Stimulated activated CD4-positive, alpha-beta T cell treated with anti-CD3 and anti-CD28 coated beads, Interleukin-1b, Interleukin-23, amount 100 ng/mL, for 48 hours (primary cell): ENCODE measurements around the gene CFAP221.

ENCODE experiments used
- DNase-seq: peaks from one replicate; pipeline ENCODE4 v3.0.0-alpha.2; 2020

CFAP221 gene

DNA sequence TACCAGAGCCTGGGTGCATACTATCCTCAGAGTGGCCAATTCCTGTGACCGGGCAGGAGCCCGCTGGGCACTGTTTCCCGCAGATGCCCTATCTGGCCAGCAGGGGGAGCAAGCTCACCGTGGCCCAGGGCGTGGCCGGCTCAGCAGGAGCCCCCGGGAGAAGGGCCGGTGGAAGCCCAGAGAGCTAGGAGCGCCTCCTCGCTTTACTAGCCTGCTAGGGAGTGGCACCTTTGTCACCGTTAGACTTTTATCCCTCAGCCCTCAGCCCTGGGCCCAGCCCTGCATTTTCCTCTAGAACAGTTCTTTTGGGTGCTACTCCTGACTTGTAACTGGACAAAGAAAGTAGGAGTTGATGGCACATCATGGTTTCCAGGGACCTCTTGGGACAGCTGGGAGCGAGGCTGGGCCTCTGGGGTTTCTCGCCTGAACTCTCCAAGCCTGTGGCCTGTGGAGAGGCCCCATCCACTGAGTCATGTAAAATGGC lies 158.7 kb downstream of the CFAP221 start:
- DNase-seq: peak; percentile 73

DNA sequence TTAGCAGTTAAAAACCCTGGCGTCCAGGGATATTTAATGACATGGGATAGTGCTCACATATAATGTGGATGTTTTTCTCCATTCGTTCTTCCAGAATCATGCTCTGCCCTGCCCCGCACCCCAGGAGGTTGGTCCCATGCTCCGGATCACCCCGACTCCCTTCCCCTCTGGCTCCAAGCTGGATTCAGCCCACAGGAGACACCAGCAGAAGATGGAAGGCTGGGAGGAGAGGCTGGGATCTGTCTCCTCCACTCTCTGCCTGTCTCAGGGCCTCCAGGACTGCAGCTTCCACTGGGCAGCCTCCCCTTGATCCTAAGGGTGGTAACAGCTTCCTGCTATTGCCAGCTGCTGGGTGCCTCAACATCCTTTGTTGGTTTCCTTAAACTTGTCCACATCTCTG lies 159.3 kb downstream of the CFAP221 start:
- no peak for DNase-seq

DNA sequence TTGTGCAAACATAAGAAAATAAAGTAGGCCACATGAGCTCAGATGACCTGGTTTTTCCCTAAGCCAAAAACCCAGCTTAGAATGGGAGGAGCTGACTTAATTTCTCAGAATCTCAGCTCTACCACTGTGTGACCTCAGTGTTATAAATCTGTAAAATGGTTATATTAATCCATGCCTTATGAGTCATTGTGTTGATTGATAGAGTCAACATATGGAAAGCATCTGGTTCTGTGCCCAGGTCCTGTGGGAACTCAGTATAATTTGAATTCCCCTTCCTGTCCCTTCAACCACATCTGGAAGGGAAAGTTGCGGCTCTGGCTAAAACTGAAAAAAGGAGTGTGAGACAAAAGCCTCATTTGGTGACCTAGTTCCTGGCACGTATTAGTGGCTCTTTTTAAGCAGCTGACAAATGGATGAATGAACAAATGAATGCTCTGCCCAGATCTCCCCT lies 160.4 kb downstream of the CFAP221 start:
- no peak for DNase-seq

DNA sequence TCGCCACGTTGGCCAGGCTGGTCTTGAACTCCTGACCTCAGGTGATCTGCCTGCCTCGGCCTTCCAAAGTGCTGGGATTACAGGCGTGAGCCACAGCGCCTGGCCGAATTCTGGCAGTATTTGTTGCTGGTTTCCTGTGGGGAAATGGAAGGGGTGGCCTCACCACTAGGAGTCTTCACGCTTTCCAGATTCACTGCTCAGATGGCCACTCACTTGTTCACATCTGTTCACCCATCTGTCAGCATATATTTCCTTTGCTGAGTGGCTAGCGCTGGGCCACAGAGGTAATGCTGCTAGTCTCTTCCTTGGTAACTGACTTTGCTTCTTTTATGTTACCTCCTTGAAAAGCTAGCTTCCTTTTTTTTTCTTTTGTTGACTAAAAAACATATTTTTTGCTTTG lies 162.0 kb downstream of the CFAP221 start:
- DNase-seq: no peak
